Neuron (in vitro differentiated cells): ENCODE data around the gene DNAI1.
"Not testable (repeated sequence)": the region's sequence is repeated elsewhere in the genome, so short reads cannot be mapped to it uniquely, and the experiment has no call there.

Experiments used
- H2AFZ ChIP-seq: one replicate; pipeline ENCODE4 v1.6.1; 2013; ENCODE audit warnings: low read depth, mild to moderate bottlenecking, inconsistent platforms, low read length, moderate library complexity
- H3K27me3 ChIP-seq: one replicate; pipeline ENCODE4 v1.6.1; 2013; ENCODE audit warnings: low read length; ENCODE audit not compliant: insufficient read depth
- H3K36me3 ChIP-seq: one replicate; pipeline ENCODE4 v1.6.1; 2013; ENCODE audit warnings: low read length; ENCODE audit not compliant: insufficient read depth
- H3K4me1 ChIP-seq: one replicate; pipeline ENCODE4 v1.6.1; 2013; ENCODE audit warnings: low read length; ENCODE audit not compliant: insufficient read depth
- H3K4me3 ChIP-seq: 2 replicates; pipeline ENCODE4 v1.5.1; 2013; ENCODE audit warnings: mild to moderate bottlenecking, low read length, moderate library complexity
- H3K9me3 ChIP-seq: one replicate; pipeline ENCODE4 v1.6.1; 2013; ENCODE audit warnings: low read length

Gene DNAI1

DNA sequence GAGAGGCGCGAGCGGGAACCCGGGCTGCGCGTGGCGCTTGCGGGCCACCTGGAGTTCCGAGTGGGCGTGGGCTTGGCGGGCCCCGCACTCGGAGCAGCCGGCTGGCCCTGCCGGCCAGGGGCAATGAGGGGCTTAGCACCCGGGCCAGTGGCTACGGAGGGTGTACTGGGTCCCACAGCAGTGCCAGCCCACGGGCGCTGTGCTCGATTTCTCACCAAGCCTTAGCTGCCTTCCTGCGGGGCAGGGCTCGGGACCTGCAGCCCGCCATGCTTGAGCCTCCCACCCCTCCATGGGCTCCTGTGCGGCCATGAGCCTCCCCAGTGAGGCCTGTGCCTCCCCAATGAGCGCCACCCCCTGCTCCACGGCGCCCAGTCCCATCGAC is 20.7 kb upstream of the DNAI1 start:
- not testable (repeated sequence) for H3K4me1 ChIP-seq, H3K27me3 ChIP-seq

DNA sequence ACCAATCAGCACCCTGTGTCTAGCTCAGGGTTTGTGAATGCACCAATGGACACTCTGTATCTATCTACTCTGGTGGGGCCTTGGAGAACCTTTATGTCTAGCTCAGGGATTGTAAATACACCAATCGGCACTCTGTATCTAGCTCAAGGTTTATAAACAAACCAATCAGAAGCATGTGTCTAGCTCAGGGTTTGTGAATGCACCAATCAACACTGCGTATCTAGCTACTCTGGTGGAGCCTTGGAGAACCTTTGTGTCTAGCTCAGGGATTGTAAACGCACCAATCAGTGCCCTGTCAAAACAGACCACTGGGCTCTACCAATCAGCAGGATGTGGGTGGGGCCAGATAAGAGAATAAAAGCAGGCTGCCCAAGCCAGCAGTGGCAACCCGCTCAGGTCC is 20.1 kb upstream of the DNAI1 start:
- H3K27me3 ChIP-seq, H3K4me1 ChIP-seq, H3K4me3 ChIP-seq, H2AFZ ChIP-seq, H3K9me3 ChIP-seq: not testable (repeated sequence)
- H3K36me3 ChIP-seq: peaks cover 11% of the 10 kb centered on the region

More for the DNA sequence above, 20.7 kb upstream of the DNAI1 start:
- not testable (repeated sequence) for H3K9me3 ChIP-seq, H3K4me3 ChIP-seq, H2AFZ ChIP-seq
- H3K36me3 ChIP-seq: peaks cover 11% of the 10 kb centered on the region

DNA sequence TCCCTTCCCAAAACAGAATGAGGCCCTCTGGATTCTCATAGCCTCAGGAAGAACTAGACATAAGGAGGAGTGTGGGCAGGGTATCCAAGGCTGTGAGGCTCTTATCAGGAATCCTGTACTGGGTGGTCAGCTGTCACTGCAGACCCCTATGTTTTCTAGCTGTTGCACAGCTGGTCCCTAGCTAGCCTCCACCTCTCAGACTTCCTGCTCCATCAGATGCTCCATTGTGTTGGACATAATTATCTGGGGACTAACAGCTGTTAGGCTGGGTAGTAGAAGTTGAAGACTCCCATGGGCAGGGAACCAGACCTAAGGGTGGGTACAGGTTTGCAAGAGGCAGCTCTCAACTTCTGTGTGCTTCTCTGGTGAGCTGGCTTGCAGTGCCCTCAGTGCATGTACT is 18.6 kb upstream of the DNAI1 start:
- H3K36me3 ChIP-seq: peaks cover 16% of the 10 kb centered on the region
- no peak overlapping the region for H2AFZ ChIP-seq
- H3K27me3 ChIP-seq: no peaks in the 10 kb centered on the region
- no peak overlapping the region for H3K4me3 ChIP-seq
- no peaks in the 10 kb centered on the region for H3K4me1 ChIP-seq
- peaks cover 3% of the 10 kb centered on the region for H3K9me3 ChIP-seq

- Histone ChIP-seq H3K4me1 (no peaks in the 10 kb centered on the region), H3K36me3 (peaks cover 13% of the 10 kb centered on the region), H2AFZ (no peak overlapping the region), H3K9me3 (peaks cover 3% of the 10 kb centered on the region), H3K27me3 (no peaks in the 10 kb centered on the region), H3K4me3 (no peak overlapping the region)
These were observed 15.8 kb upstream of the DNAI1 start for GRCh38 chr9:34442770-34443169.

- Histone ChIP-seq H3K4me3 (no peak overlapping the region), H3K27me3 (no peaks in the 10 kb centered on the region)
These were observed 15.1 kb upstream of the DNAI1 start for GRCh38 chr9:34443533-34443932.

GRCh38 chr9:34443976-34444375 is 14.6 kb upstream of the DNAI1 start:
- H3K36me3 ChIP-seq: peaks cover 11% of the 10 kb centered on the region
- H3K4me3 ChIP-seq: no peak overlapping the region
- H3K27me3 ChIP-seq: no peaks in the 10 kb centered on the region
- H3K9me3 ChIP-seq: peaks cover 3% of the 10 kb centered on the region
- no peaks in the 10 kb centered on the region for H3K4me1 ChIP-seq
- no peak overlapping the region for H2AFZ ChIP-seq

More at GRCh38 chr9:34443533-34443932, 15.1 kb upstream of the DNAI1 start:
- peaks cover 11% of the 10 kb centered on the region for H3K36me3 ChIP-seq
- no peaks in the 10 kb centered on the region for H3K4me1 ChIP-seq
- no peak overlapping the region for H2AFZ ChIP-seq
- peaks cover 3% of the 10 kb centered on the region for H3K9me3 ChIP-seq

GRCh38 chr9:34446468-34446891 is 12.1 kb upstream of the DNAI1 start:
- Histone ChIP-seq H3K9me3 (peaks cover 5% of the 10 kb centered on the region), H2AFZ (no peak overlapping the region), H3K27me3 (no peaks in the 10 kb centered on the region), H3K36me3 (peaks cover 5% of the 10 kb centered on the region), H3K4me1 (no peaks in the 10 kb centered on the region), H3K4me3 (no peak overlapping the region)

DNA sequence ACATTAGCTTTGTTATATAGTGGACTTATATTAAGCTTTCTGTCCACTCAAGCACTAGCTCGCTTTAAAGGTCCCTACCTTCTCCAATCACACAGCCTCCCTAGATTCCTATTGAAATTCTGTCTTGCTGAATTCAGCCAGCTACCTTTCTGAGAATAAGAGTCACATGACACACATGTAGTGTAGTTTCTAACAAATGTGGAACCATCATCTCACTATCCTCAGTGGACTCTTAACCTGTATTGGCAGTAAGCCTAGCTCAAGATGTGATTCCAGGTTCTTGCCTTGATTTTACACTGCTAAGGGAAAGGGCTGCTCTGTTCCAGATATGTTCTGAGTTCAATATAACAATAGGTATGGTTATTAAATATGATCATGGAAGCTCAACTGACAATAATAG is 11.7 kb upstream of the DNAI1 start:
- Histone ChIP-seq H3K4me1 (peaks cover under 1% of the 10 kb centered on the region), H3K4me3 (no peak overlapping the region), H3K36me3 (peaks cover 5% of the 10 kb centered on the region), H3K27me3 (no peaks in the 10 kb centered on the region), H2AFZ (no peak overlapping the region), H3K9me3 (peaks cover 5% of the 10 kb centered on the region)

DNA sequence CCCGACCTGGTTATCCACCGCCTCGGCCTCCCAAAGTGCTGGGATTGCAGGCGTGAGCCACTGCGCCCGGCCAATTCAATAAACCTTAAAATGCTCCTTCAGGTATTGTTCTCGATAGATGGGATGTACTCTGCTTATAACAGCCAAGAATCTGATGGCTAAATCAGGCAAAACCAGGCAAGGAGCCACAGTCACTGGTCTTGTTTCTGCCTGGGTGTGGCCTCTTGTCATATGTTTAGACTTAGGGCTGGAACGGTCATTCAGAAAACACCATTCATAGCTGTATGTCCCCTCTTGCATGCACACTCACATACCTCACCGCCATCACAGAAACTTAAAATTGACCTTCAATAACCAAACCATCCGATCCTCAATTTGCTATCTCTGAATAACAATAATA is 8.0 kb upstream of the DNAI1 start:
- Histone ChIP-seq H3K36me3 (peaks cover 3% of the 10 kb centered on the region), H3K4me1 (peaks cover 5% of the 10 kb centered on the region), H3K9me3 (peaks cover 2% of the 10 kb centered on the region), H2AFZ (no peak overlapping the region), H3K27me3 (no peaks in the 10 kb centered on the region), H3K4me3 (no peak overlapping the region)

- H3K27me3 ChIP-seq: no peaks in the 10 kb centered on the region
- peaks cover 3% of the 10 kb centered on the region for H3K36me3 ChIP-seq
- peaks cover 2% of the 10 kb centered on the region for H3K9me3 ChIP-seq
- peaks cover 7% of the 10 kb centered on the region for H3K4me1 ChIP-seq
- no peak overlapping the region for H2AFZ ChIP-seq
- H3K4me3 ChIP-seq: no peak overlapping the region
These were observed 7.5 kb upstream of the DNAI1 start for GRCh38 chr9:34451135-34451534.

GRCh38 chr9:34451545-34451944 is 7.1 kb upstream of the DNAI1 start:
- Histone ChIP-seq H3K27me3 (no peaks in the 10 kb centered on the region), H3K9me3 (peaks cover 2% of the 10 kb centered on the region), H3K4me1 (peaks cover 11% of the 10 kb centered on the region), H3K4me3 (no peak overlapping the region), H2AFZ (no peak overlapping the region), H3K36me3 (peaks cover 3% of the 10 kb centered on the region)

DNA sequence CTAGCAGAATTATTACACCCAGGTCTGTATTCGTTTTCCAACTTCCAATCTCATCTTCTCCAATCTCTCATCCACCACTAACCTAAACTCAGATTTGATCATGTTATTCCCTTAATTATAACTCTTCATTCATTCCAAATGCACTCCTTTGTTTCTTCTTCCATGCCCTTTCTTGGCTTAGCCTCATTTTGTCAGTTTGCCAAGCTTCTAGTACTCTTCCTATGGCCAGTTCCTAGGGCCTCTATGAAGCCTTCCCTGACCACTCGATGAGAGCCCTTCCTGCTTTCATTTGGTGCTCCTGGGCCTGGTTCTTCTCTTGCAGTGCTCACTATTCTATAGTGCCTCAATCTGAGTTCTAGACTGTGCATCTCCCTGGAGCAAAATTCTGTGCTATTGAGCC is 6.0 kb upstream of the DNAI1 start:
- Histone ChIP-seq H2AFZ (no peak overlapping the region), H3K9me3 (peaks cover 2% of the 10 kb centered on the region), H3K4me3 (no peak overlapping the region), H3K36me3 (peaks cover 3% of the 10 kb centered on the region), H3K27me3 (no peaks in the 10 kb centered on the region), H3K4me1 (peaks cover 17% of the 10 kb centered on the region)

GRCh38 chr9:34454571-34455065 is 4.0 kb upstream of the DNAI1 start:
- H3K27me3 ChIP-seq: no peaks in the 10 kb centered on the region
- no peak overlapping the region for H2AFZ ChIP-seq
- H3K36me3 ChIP-seq: peaks cover 3% of the 10 kb centered on the region
- peaks cover 2% of the 10 kb centered on the region for H3K9me3 ChIP-seq
- peaks cover 27% of the 10 kb centered on the region for H3K4me1 ChIP-seq
- H3K4me3 ChIP-seq: no peak overlapping the region

DNA sequence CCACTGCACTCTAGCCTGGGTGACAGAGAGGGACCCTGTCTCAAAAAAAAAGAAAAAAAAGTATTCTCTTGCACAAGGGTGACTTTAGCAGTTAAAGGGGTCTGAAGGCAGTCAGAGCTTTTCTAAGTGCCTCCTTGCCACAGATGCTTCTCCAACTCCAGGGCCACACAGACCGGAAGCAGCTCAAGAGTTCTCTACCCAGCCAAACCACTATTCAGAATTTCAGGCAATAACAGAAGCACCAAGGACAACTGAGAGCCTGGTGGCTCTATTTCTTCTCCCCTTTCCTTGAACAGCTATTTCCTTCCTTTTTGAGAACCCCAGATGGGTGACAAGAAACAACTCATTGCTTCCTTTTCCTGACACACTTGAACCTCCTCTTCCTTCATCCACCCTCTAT is 2.5 kb upstream of the DNAI1 start:
- Histone ChIP-seq H3K4me1 (peaks cover 35% of the 10 kb centered on the region), H2AFZ (no peak overlapping the region), H3K27me3 (no peaks in the 10 kb centered on the region), H3K36me3 (peaks cover 3% of the 10 kb centered on the region), H3K4me3 (peak overlapping the region; percentile 63), H3K9me3 (no peaks in the 10 kb centered on the region)
